WTC11 (cell line): Measurements from ENCODE around the gene KRT85. TPM values are rescaled to one million over a fixed set of nuclear protein-coding genes. Genes with fewer than 3 reads are reported as not detected.

ENCODE experiments used
- ATAC-seq: fragments of 200-7000 bp; cut with Tn5 transposase; 2 replicates; pipeline ENCODE4 v1.10.0; 2021; ENCODE audit warnings: mild to moderate bottlenecking, moderate library complexity
- CTCF ChIA-PET: fragments of 300-600 bp; sonication (Branson Sonifier 250); formaldehyde crosslinking; loops from one replicate; lab custom pipeline; 2021; ENCODE audit warnings: antibody characterized with exemption; lab: Charles Lee
- POLR2A ChIA-PET: fragments of 350-600 bp; sonication (Branson Sonifier 250); formaldehyde crosslinking; loops from one replicate; lab custom pipeline; 2021; ENCODE audit warnings: antibody characterized with exemption; lab: Charles Lee
- DNase-seq: peaks from one replicate; pipeline ENCODE4 v3.0.0; 2021; ENCODE audit warnings: low spot score
- H3K27ac Mint-ChIP-seq: 2 replicates; pipeline ENCODE4 v1.8.0; 2021; ENCODE audit warnings: mixed read lengths
- H3K27me3 Mint-ChIP-seq: 2 replicates; pipeline ENCODE4 v1.8.0; 2021; ENCODE audit warnings: low read depth, mild to moderate bottlenecking, moderate library complexity, mixed read lengths
- H3K36me3 Mint-ChIP-seq: 2 replicates; pipeline ENCODE4 v1.8.0; 2021; ENCODE audit warnings: mixed read lengths
- H3K4me1 Mint-ChIP-seq: 2 replicates; pipeline ENCODE4 v1.8.0; 2022; ENCODE audit warnings: mixed read lengths
- H3K4me3 Mint-ChIP-seq: 2 replicates; pipeline ENCODE4 v1.8.0; 2021; ENCODE audit warnings: mild to moderate bottlenecking, moderate library complexity, mixed read lengths
- H3K9me3 Mint-ChIP-seq: 2 replicates; pipeline ENCODE4 v1.8.0; 2021; ENCODE audit warnings: mixed read lengths
- AR ChIP-seq: fragments of 250-450 bp; sonication (Bioruptor Pico); IDR thresholded peaks from 2 replicates; pipeline ENCODE4 v1.9.0; 2021; ENCODE audit warnings: mild to moderate bottlenecking
- ATF2 ChIP-seq: sonication (generic); formaldehyde crosslinking; IDR thresholded peaks from 2 replicates; pipeline ENCODE4 v1.8.1; 2022; ENCODE audit warnings: low read depth, missing genetic modification reagents, borderline replicate concordance
- ESRRA ChIP-seq: sonication (generic); formaldehyde crosslinking; IDR thresholded peaks from 2 replicates; pipeline ENCODE4 v1.8.1; 2022; ENCODE audit warnings: mild to moderate bottlenecking, missing genetic modification reagents, borderline replicate concordance
- FOXP4 ChIP-seq: sonication (generic); formaldehyde crosslinking; IDR thresholded peaks from 2 replicates; pipeline ENCODE4 v1.8.0; 2022; ENCODE audit warnings: mild to moderate bottlenecking, missing genetic modification reagents
- GRHL2 ChIP-seq: fragments of 250-450 bp; sonication (Bioruptor Pico); IDR thresholded peaks from 2 replicates; pipeline ENCODE4 v1.8.0; 2022; ENCODE audit warnings: mild to moderate bottlenecking, moderate library complexity; ENCODE audit not compliant: insufficient replicate concordance, severe bottlenecking
- HMGXB4 ChIP-seq: sonication (generic); formaldehyde crosslinking; IDR thresholded peaks from 2 replicates; pipeline ENCODE4 v1.8.1; 2023; ENCODE audit warnings: mild to moderate bottlenecking, moderate library complexity, missing genetic modification reagents
- IRF2 ChIP-seq: sonication (generic); formaldehyde crosslinking; IDR thresholded peaks from 2 replicates; pipeline ENCODE4 v1.8.0; 2022; ENCODE audit warnings: low read depth, missing genetic modification reagents, borderline replicate concordance
- JAZF1 ChIP-seq: fragments of 250-450 bp; sonication (Bioruptor Pico); IDR thresholded peaks from 2 replicates; pipeline ENCODE4 v1.9.0; 2021; ENCODE audit warnings: moderate library complexity, mild to moderate bottlenecking, inconsistent platforms
- NR1H2 ChIP-seq: sonication (generic); formaldehyde crosslinking; IDR thresholded peaks from 2 replicates; pipeline ENCODE4 v1.9.0; 2021; ENCODE audit warnings: mild to moderate bottlenecking, moderate library complexity, missing genetic modification reagents
- RELA ChIP-seq: sonication (generic); formaldehyde crosslinking; IDR thresholded peaks from 2 replicates; pipeline ENCODE4 v1.8.1; 2022; ENCODE audit warnings: missing genetic modification reagents, mild to moderate bottlenecking, borderline replicate concordance
- RORB ChIP-seq: fragments of 250-450 bp; sonication (Bioruptor Pico); IDR thresholded peaks from 2 replicates; pipeline ENCODE4 v1.9.0; 2021; ENCODE audit warnings: mild to moderate bottlenecking
- SMAD4 ChIP-seq: sonication (generic); formaldehyde crosslinking; IDR thresholded peaks from 2 replicates; pipeline ENCODE4 v1.8.0; 2022; ENCODE audit warnings: mild to moderate bottlenecking, missing genetic modification reagents
- SOX15 ChIP-seq: fragments of 250-450 bp; sonication (Bioruptor Pico); IDR thresholded peaks from 2 replicates; pipeline ENCODE4 v1.9.0; 2021; ENCODE audit warnings: mild to moderate bottlenecking
- USF1 ChIP-seq: sonication (generic); formaldehyde crosslinking; IDR thresholded peaks from 2 replicates; pipeline ENCODE4 v1.8.0; 2022; ENCODE audit warnings: mild to moderate bottlenecking, missing genetic modification reagents
- ZNF138 ChIP-seq: sonication (generic); formaldehyde crosslinking; conservative IDR thresholded peaks from 2 replicates; pipeline ENCODE4 v1.8.1; 2022; ENCODE audit warnings: mild to moderate bottlenecking, moderate library complexity, missing genetic modification reagents
- ZNF263 ChIP-seq: sonication (generic); formaldehyde crosslinking; IDR thresholded peaks from 2 replicates; pipeline ENCODE4 v1.8.1; 2022; ENCODE audit warnings: low read depth, mild to moderate bottlenecking, moderate library complexity, missing genetic modification reagents
- ZNF281 ChIP-seq: sonication (generic); formaldehyde crosslinking; IDR thresholded peaks from 2 replicates; pipeline ENCODE4 v1.8.0; 2023; ENCODE audit warnings: mild to moderate bottlenecking, missing genetic modification reagents
- total RNA-seq: library from RNA; stranded (reverse); gene quantifications from 3 replicates; pipeline ENCODE4 v1.2.3, GENCODE V29; 2021

KRT85 gene
- total RNA-seq, 1 experiment from 2014 or later, result not detected

- no peak for TF ChIP-seq HMGXB4
- no peak for TF ChIP-seq ESRRA (CRISPR knock-in tag)
- no peak for TF ChIP-seq ZNF138
- TF ChIP-seq USF1, result no peak
- TF ChIP-seq IRF2 (CRISPR knock-in tag), result no peak
- TF ChIP-seq SMAD4 (CRISPR knock-in tag), result no peak
- TF ChIP-seq FOXP4, result no peak
- TF ChIP-seq ZNF263 (CRISPR knock-in tag), result no peak
- TF ChIP-seq, all 79 proteins: peak for 0
Measured at GRCh38 chr12:52389313-52390207, 22.3 kb upstream of the KRT85 start (continued).

GRCh38 chr12:52387859-52388258, 20.6 kb upstream of the KRT85 start:
- no peaks in the 10 kb centered on the region for H3K9me3 Mint-ChIP-seq
- ATAC-seq (no peak), DNase-seq (no peak)
- ChIA-PET POLR2A (no interaction called here), CTCF (interaction anchor here (0.7 to 1.4 kb wide), 5 partner anchors 15 to 492 kb away, joined by 3 to 6 read pairs (median 4); no protein-coding TSS in a partner anchor)
- H3K27ac Mint-ChIP-seq, result no peak overlapping the region
- peaks cover 4% of the 10 kb centered on the region; the same call in 1 of the 2 replicates for H3K4me1 Mint-ChIP-seq
- H3K36me3 Mint-ChIP-seq, result no peaks in the 10 kb centered on the region
- H3K4me3 Mint-ChIP-seq, result no peak overlapping the region
- H3K27me3 Mint-ChIP-seq, result no peaks in the 10 kb centered on the region
- TF ChIP-seq RELA (CRISPR knock-in tag), result no peak
- TF ChIP-seq NR1H2 (CRISPR knock-in tag), result no peak
- TF ChIP-seq ATF2, result no peak
- no peak for TF ChIP-seq SOX15 (CRISPR knock-in tag)
- no peak for TF ChIP-seq GRHL2 (CRISPR knock-in tag)

GRCh38 chr12:52385226-52385702, 18.0 kb upstream of the KRT85 start, which contains the start of gene KRT84:
TSS of gene KRT84 (minus strand) at chr12:52385652. CDS start at chr12:52385585, 67 bp downstream.
- H3K27me3 Mint-ChIP-seq, result no peaks in the 10 kb centered on the region
- no peaks in the 10 kb centered on the region for H3K36me3 Mint-ChIP-seq
- no peak for ATAC-seq
- no peak within 1 kb of the TSS for H3K4me3 Mint-ChIP-seq
- ChIA-PET CTCF (interaction anchor here (4.1 kb wide), 1 partner anchor 11 kb away, joined by 24 read pairs; no protein-coding TSS in a partner anchor), POLR2A (no interaction called here)
- no peak within 1 kb of the TSS for H3K27ac Mint-ChIP-seq
- no peaks in the 10 kb centered on the region for H3K9me3 Mint-ChIP-seq
- no peak for DNase-seq
- H3K4me1 Mint-ChIP-seq, result peaks cover 4% of the 10 kb centered on the region; the same call in 1 of the 2 replicates
- TF ChIP-seq RORB (CRISPR knock-in tag) (no peak), ZNF281 (no peak), AR (CRISPR knock-in tag) (no peak), JAZF1 (CRISPR knock-in tag) (no peak)
